OCI-LY7 (cell line): ENCODE results near the gene HNRNPL. TPM values are rescaled to one million over a fixed set of nuclear protein-coding genes. Genes with fewer than 3 reads are reported as not detected.

Source experiments
- BruUV-seq: library from RNA; stranded (reverse); fragments of 400-500 nt; replicated peaks from 2 replicates; lab custom pipeline; 2021; lab: Mats Ljungman, UMichigan
- CTCF ChIA-PET: fragments of 300-600 bp; sonication (Branson Sonifier 250); formaldehyde crosslinking; loops from one replicate; lab custom pipeline; 2022; ENCODE audit warnings: antibody characterized with exemption; ENCODE audit not compliant: unreplicated experiment; lab: Charles Lee
- POLR2A ChIA-PET: fragments of 300-600 bp; sonication (Branson Sonifier 250); formaldehyde crosslinking; loops from one replicate; lab custom pipeline; 2022; ENCODE audit warnings: antibody characterized with exemption; lab: Charles Lee
- DNase-seq: peaks from one replicate; pipeline ENCODE4 v3.0.0-alpha.2; 2015; ENCODE audit warnings: low spot score
- H2AFZ ChIP-seq: fragments of 200-600 bp; sonication (generic), shearing (Covaris generic); 2 replicates; pipeline ENCODE4 v1.6.1; 2014; ENCODE audit warnings: mild to moderate bottlenecking, antibody characterized with exemption, low read length, moderate library complexity
- H3K27ac ChIP-seq: fragments of 200-600 bp; sonication (generic); 2 replicates; pipeline ENCODE4 v1.5.1; 2014; ENCODE audit warnings: mixed run types, low read depth, mild to moderate bottlenecking, moderate library complexity, low read length, inconsistent platforms; ENCODE audit not compliant: poor library complexity, severe bottlenecking
- H3K36me3 ChIP-seq: fragments of 200-600 bp; sonication (generic); 2 replicates; pipeline ENCODE4 v1.6.1; 2014; ENCODE audit warnings: mild to moderate bottlenecking, antibody characterized with exemption, low read length, moderate library complexity, mixed read lengths; ENCODE audit not compliant: insufficient read depth
- H3K4me1 ChIP-seq: fragments of 200-600 bp; sonication (generic); 2 replicates; pipeline ENCODE4 v1.5.1; 2014; ENCODE audit warnings: mild to moderate bottlenecking, low read length; ENCODE audit not compliant: insufficient read depth, poor library complexity, severe bottlenecking
- H3K4me2 ChIP-seq: fragments of 200-600 bp; sonication (generic); 2 replicates; pipeline ENCODE4 v1.6.1; 2014; ENCODE audit warnings: mild to moderate bottlenecking, low read length
- H3K4me3 ChIP-seq: fragments of 200-600 bp; sonication (generic); 2 replicates; pipeline ENCODE4 v1.5.1; 2014; ENCODE audit warnings: mild to moderate bottlenecking, low read depth, low read length; ENCODE audit not compliant: poor library complexity, severe bottlenecking
- H3K79me2 ChIP-seq: fragments of 200-600 bp; sonication (generic); 2 replicates; pipeline ENCODE4 v1.6.1; 2016; ENCODE audit warnings: low read depth, mild to moderate bottlenecking, low read length, moderate library complexity, mixed read lengths; ENCODE audit not compliant: insufficient read depth
- H3K9me2 ChIP-seq: fragments of 200-600 bp; sonication (generic); 2 replicates; pipeline ENCODE4 v1.6.1; 2016; ENCODE audit warnings: mild to moderate bottlenecking, low read length, mixed read lengths; ENCODE audit not compliant: insufficient read depth
- H3K9me3 ChIP-seq: fragments of 200-600 bp; sonication (generic); 2 replicates; pipeline ENCODE4 v1.6.1; 2014; ENCODE audit warnings: mild to moderate bottlenecking, mixed run types, low read length, mixed read lengths
- H4K20me1 ChIP-seq: fragments of 200-600 bp; sonication (generic); 2 replicates; pipeline ENCODE4 v1.6.1; 2014; ENCODE audit warnings: mild to moderate bottlenecking, antibody characterized with exemption, low read length, moderate library complexity, mixed read lengths; ENCODE audit not compliant: insufficient read depth
- EZH2phosphoT487 ChIP-seq: fragments of 200-600 bp; sonication (generic); IDR thresholded peaks from 2 replicates; pipeline ENCODE4 v1.6.1; 2018; ENCODE audit warnings: low read depth, borderline replicate concordance, mild to moderate bottlenecking, mixed run types, antibody characterized with exemption, low read length, moderate library complexity, mixed read lengths
- intact Hi-C: fragments of 100-400 bp; cut with micrococcal nuclease; formaldehyde crosslinking; loops from one replicate; pipeline ENCODE4 v1.10.0; 2022; ENCODE audit not compliant: unreplicated experiment
- total RNA-seq, 2 experiments: library from RNA; depleted of rRNA in 1 of 2; stranded (reverse); fragments of >200 nt in 1 of 2; shearing (Covaris generic) in 1 of 2; gene quantifications; 2 replicates each; pipeline ENCODE4 v1.2.3, GENCODE V29; 2014 to 2022
- TF ChIP-seq, protein P1 (sequence below): fragments of 200-600 bp; sonication (generic); conservative IDR thresholded peaks from 2 replicates; pipeline ENCODE4 v1.5.1; 2014; ENCODE audit warnings: mild to moderate bottlenecking, antibody characterized with exemption, low read length, moderate library complexity, mixed read lengths

The HNRNPL gene
- total RNA-seq, 2 experiments from 2014 or later, result 263 to 655 TPM

DNA sequence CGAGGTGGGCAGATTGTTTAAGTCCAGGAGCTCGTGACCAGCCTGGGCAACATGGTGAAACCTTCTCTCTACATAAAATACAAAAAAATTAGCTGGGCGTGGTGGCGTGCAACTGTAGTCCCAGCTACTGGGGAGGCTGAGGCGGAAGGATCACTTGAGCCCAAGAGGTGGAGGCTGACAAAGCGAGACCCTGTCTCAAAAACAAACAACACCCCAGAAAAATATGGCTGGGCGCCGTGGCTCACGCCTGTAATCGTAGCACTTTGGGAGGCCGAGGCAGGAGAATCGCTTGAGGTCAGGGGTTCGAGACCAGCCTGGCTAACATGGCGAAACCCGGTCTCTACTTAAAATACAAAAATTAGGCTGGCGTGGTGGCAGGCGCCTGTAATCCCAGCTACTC is 3.4 kb upstream of the HNRNPL start:
- Histone ChIP-seq H4K20me1 (peaks cover 8% of the 10 kb centered on the region), H3K4me3 (peak overlapping the region; percentile 78), H2AFZ (peak overlapping the region; percentile 43; the same call in 1 of the 2 replicates), H3K4me2 (peak overlapping the region; percentile 87), H3K36me3 (peaks cover 9% of the 10 kb centered on the region), H3K79me2 (peaks cover 15% of the 10 kb centered on the region), H3K9me3 (no peaks in the 10 kb centered on the region), H3K27ac (peak overlapping the region; percentile 83), H3K9me2 (no peaks in the 10 kb centered on the region), H3K4me1 (peaks cover 37% of the 10 kb centered on the region)
- BruUV-seq, result no TSS peak
- ChIA-PET CTCF (no interaction called here), POLR2A (interaction anchor here (0.9 to 1.6 kb wide), 4 partner anchors 9 to 24 kb away, joined by 4 to 21 read pairs (median 6); no protein-coding TSS in a partner anchor)
- DNase-seq, result no peak
- intact Hi-C loops, result loop anchor here (5.0 to 10.0 kb wide), 3 partner anchors 34 to 876 kb away; partner anchors contain the start of gene ZFP36
- TF ChIP-seq EZH2phosphoT487, result no peak
- TF ChIP-seq, protein P1, sequence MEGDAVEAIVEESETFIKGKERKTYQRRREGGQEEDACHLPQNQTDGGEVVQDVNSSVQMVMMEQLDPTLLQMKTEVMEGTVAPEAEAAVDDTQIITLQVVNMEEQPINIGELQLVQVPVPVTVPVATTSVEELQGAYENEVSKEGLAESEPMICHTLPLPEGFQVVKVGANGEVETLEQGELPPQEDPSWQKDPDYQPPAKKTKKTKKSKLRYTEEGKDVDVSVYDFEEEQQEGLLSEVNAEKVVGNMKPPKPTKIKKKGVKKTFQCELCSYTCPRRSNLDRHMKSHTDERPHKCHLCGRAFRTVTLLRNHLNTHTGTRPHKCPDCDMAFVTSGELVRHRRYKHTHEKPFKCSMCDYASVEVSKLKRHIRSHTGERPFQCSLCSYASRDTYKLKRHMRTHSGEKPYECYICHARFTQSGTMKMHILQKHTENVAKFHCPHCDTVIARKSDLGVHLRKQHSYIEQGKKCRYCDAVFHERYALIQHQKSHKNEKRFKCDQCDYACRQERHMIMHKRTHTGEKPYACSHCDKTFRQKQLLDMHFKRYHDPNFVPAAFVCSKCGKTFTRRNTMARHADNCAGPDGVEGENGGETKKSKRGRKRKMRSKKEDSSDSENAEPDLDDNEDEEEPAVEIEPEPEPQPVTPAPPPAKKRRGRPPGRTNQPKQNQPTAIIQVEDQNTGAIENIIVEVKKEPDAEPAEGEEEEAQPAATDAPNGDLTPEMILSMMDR, result no peak

DNA sequence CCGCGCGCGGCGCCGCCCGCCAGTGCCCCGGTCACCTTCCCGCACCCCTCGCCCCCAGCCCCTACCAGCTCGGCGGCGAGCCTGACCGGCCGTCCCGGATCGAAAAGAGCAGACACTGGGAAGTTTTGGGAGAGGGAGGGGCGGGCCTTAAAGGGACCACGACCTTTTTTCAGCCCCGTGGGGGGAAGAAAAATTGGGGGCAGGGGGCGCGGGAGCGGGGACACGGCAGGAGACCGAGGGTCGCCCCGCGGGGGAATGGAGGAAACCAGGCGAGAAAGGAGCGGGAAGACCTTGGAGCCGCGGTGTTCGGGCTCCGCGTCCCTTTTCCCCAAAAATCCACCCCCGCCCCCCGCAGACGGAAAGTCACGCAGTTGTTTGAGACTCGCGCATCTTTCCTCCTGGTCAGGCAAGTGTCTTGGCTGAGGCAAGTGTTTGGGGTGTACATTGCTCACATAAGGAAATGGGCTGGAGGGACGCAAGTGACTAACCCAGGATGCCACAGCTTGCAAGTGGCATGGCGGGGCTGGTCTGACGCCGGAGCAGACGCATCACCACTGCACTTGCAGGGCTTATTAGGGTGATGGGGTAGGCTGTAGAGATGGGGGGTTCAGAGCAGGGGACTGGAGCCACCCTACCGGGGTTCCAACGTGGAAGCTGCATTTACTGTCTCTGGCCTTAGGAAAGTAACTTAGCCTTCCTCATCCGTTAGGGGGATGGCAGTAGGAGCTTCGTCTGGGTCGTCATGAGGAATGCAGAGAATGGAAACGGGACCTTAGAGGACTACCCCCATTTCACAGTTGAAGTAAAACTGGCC is 2.7 kb upstream of the HNRNPL start:
- DNase-seq, result peak; percentile 80
- Histone ChIP-seq H3K9me3 (no peaks in the 10 kb centered on the region), H3K4me2 (peak overlapping the region; percentile 87), H3K27ac (peak overlapping the region; percentile 83), H3K79me2 (peaks cover 23% of the 10 kb centered on the region), H3K36me3 (peaks cover 17% of the 10 kb centered on the region), H2AFZ (peak overlapping the region; percentile 43), H3K9me2 (no peaks in the 10 kb centered on the region), H3K4me1 (peaks cover 37% of the 10 kb centered on the region), H3K4me3 (peak overlapping the region; percentile 78), H4K20me1 (peaks cover 14% of the 10 kb centered on the region)
- intact Hi-C loops, result loop anchor here (1.0 to 10.0 kb wide), 4 partner anchors 17 to 875 kb away; partner anchors contain the start of gene ZFP36
- POLR2A ChIA-PET, result interaction anchor here (0.6 to 1.6 kb wide), 7 partner anchors 10 to 817 kb away, joined by 3 to 21 read pairs (median 4); partner anchors contain the start of gene RINL
- TF ChIP-seq, protein P1, result no peak
- no peak for TF ChIP-seq EZH2phosphoT487
- TSS peak; percentile 47 for BruUV-seq
- CTCF ChIA-PET, result no interaction called here
